ENCODE results near the gene PPM1J.

PPM1J gene

GRCh38 chr1:112704391-112704933 is 10.7 kb downstream of the PPM1J start:
- DNase-seq, result no peak

GRCh38 chr1:112703706-112704105 is 11.4 kb downstream of the PPM1J start:
- no peak for DNase-seq

GRCh38 chr1:112702420-112703261 is 12.5 kb downstream of the PPM1J start:
- no peak for DNase-seq

GRCh38 chr1:112702067-112702395 is 13.1 kb downstream of the PPM1J start:
- peak; percentile 30 for DNase-seq

GRCh38 chr1:112701227-112702066 is 13.7 kb downstream of the PPM1J start:
- no peak for DNase-seq

DNA sequence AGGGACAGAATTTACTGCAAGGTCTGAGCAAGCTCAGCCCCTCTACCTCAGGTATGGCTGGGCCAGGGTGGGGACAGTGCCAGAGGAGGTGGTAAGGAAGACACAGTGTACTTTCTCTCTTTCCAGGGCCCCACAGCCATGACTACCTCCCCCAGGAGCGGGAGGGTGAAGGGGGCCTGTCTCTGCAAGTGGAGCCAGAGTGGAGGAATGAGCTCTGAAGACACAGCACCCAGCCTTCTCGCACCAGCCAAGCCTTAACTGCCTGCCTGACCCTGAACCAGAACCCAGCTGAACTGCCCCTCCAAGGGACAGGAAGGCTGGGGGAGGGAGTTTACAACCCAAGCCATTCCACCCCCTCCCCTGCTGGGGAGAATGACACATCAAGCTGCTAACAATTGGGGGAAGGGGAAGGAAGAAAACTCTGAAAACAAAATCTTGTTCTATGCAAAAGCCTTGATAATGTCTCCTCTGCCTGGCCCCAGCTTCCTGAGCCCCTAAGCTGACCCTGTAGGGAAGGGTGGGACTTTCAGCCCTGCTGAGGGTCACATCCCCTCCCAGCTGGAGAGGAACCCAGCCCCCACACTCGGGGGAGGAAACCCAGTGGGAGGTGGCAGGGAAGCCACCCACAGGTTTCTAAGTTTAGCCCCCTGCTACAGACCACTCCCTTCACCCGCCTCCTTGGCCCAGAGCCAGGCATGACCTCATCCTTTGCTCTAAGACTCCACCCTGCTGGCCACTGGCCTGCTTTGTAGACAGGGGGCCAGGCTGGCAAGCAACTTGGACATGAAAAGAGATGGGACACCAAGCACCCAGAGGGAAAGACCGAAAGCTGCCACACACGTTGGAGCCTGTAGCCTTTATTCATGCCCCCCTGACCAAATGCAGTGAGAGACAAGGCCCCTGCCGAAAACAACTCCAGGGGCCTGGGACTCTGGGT is 14.6 kb downstream of the PPM1J start:
- DNase-seq, result peak; percentile 97

DNA sequence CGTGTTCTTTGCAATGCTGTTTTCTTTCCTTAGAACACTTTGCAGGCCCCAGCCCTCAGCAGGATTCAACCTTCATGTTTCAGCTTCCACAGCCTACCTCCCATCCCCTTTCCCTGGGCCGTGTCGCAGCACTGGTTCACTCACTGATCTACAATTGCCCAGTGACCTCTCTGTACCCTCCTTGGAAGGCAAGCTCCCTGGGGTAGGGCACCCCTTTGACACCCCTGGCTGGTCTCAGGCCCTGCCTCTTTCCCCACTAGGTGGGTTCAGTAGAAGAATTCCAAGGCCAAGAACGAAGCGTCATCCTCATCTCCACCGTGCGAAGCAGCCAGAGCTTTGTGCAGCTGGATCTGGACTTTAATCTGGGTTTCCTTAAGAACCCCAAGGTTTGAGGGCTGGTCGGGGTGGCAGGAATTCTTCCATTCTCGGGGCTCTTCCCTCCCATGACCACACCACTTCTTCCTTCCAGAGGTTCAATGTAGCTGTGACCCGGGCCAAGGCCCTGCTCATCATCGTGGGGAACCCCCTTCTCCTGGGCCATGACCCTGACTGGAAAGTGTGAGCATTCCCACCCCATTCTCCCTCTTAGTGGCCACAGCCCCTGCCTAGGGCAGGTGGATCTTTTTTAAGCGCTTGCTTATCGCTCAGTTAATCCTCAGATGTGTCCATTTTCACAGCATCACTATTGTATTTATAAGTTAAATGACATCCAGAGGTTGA is 15.5 kb downstream of the PPM1J start:
- DNase-seq, result no peak

DNA sequence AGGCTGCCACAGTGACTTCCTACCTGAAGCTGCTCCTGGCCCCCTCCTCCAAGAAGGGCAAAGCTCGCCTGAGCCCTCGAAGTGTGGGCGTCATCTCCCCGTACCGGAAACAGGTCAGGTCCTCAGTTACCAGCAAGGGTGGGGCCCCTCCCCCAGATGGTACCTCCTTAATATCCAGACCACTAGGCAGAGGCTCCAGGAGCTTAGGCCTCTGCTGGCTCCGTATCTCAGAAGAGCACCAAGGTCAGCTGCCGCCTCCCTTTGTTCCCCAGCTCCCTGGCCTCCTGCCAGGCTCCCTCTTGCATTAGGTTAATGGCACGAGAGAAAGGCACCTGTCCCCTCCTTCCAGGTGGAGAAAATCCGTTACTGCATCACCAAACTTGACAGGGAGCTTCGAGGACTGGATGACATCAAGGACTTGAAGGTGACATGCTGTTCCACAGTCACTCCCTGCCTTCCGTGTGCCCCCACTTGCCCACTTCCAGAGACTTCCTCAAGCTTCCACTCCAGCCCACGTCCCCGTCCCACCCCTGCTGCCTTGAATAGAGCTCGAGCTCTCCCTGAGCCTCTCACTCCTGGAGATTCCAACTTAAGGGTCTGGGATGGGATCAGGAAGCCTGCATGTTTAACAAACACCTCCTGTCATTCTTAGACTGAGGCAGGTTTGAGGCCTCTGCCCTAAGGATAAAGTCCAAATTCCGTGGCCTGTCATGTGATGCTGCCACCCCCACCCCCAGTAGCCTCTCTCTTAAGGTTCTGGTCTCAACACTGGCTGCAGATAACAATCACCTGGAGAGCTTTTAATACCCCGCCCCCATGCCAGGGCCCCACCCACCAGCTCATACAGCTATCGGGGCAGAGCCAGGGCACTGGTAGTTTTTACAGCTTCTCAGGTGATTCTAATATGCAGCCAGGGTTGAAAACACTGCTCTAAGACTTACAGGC is 16.5 kb downstream of the PPM1J start:
- no peak for DNase-seq

- no peak for DNase-seq
These were observed 17.3 kb downstream of the PPM1J start for GRCh38 chr1:112697781-112698201.

DNA sequence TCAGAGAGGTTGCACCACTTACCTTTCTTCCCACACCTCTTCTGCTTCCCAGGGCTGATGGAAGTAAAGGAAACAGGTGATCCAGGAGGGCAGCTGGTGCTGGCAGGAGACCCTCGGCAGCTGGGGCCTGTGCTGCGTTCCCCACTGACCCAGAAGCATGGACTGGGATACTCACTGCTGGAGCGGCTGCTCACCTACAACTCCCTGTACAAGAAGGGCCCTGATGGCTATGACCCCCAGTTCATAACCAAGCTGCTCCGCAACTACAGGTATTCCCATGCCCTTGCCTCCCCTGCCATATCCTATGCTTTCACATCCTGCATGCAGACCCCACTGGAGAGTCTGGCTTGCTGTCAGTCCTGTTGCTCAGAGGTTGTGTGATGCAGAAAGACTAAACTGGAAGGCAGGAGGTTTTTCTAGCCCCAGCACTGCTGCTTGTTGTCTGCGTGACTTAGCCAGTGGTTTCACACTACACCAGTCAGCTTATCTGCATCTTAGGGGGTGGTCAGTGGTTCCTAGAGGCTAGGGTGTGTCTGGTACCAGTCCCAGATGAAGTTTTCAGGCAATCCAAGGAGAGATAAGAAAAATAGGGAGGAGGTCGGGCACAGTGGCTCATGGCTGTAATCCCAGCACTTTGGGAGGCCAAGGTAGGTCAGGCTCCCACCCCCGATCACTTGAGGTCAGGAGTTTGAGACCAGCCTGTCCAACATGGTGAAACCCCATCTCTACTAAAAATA is 18.4 kb downstream of the PPM1J start:
- DNase-seq, result no peak

DNA sequence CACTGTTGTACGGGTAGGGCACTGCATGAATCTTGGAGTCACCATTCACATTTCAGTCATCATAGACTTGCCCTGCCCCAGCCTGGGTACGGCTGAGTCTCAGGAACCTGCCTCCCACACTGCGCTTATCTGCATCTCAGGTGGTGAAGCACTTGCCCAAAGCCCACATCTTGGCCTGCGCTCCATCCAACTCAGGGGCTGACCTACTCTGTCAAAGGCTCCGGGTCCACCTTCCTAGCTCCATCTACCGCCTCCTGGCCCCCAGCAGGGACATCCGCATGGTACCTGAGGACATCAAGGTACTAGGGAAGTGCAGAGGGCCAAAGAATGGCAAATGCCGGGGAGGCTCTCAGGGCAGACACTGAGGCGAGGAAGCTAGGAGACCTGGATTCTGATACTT is 19.9 kb downstream of the PPM1J start:
- DNase-seq, result no peak

- no peak for DNase-seq
These were observed 20.7 kb downstream of the PPM1J start for GRCh38 chr1:112694363-112694929.

DNA sequence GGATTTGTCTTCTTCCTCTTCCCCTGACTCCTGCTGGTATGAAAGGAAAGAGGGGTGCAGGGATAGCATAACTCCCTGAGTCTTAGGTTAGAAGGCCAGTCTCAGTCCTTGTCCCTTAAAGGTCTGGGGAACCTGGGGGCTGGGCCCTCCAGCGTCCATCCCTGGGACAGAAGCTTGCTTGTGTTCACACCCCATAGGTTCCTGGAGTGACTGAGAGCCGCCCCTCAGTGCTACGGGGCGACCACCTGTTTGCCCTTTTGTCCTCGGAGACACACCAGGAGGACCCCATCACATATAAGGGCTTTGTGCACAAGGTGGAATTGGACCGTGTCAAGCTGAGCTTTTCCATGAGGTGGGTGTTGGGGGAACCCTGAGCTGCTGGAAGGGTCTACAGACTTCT is 21.3 kb downstream of the PPM1J start:
- no peak for DNase-seq

- no peak for DNase-seq
These were observed 22.5 kb downstream of the PPM1J start for GRCh38 chr1:112692681-112693080.

GRCh38 chr1:112689842-112690237 is 25.3 kb downstream of the PPM1J start:
- no peak for DNase-seq

DNA sequence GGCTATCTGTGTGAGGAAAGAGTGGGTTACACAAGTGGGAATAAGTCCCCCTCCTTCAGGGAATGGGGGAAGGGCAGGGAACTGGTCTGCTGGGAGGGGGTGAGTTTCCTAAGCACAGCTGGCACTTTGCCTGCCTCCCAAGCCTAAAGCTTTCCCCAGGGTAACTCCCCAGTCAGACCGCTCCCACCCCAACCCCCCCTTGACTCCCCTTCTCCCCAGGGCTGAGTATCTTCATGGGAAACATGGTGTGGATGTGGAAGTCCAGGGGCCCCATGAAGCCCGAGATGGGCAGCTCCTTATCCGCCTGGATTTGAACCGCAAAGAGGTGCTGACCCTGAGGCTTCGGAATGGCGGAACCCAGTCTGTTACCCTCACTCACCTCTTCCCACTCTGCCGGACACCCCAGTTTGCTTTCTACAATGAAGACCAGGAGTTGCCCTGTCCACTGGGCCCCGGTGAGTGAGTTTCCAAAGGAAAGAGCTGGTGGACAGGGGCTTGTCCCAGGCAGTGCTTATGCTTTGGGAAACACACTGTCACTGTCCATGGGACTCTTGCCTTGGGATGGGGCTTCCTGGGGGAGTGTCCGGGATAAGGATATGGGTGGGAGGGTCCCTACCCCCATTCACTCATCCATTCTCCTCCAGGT is 25.8 kb downstream of the PPM1J start:
- DNase-seq, result no peak

- no peak for DNase-seq
These were observed 26.3 kb downstream of the PPM1J start for GRCh38 chr1:112688781-112689193.

GRCh38 chr1:112687785-112688496 is 27.2 kb downstream of the PPM1J start:
- no peak for DNase-seq

- no peak for DNase-seq
These were observed 27.8 kb downstream of the PPM1J start for GRCh38 chr1:112687361-112687760.
